Measurements from ENCODE around the gene NSD2. TPM values are rescaled to one million over a fixed set of nuclear protein-coding genes. Genes with fewer than 3 reads are reported as not detected.

The NSD2 gene
- total and polyA plus RNA-seq, 9 of the 15 experiments (the other 6 are each of a cell fraction or from before 2014, with no cell fraction given) = 6.4 to 126 (median 58.8) TPM

DNA sequence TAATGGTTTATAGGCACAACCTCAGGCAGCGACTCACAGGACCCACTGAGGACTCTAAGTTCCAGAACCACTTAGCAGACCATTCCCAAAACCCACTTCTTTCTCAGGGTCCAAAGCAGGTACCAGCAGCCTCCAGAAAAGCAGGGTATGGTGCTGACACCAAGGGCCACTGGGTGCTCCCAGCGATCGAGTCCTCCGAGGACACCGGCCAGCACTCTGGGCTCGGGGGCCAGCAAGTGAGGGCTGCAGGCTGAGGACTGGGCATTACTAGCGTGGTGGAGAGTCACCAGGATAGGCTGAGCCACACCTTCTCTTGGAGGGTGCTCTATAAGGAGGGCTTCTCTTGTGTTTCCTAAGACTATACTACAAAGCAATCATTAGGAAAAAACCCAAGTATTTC lies 34.5 kb upstream of the NSD2 start:
- Histone ChIP-seq H3K27ac (ENCODE audit: extremely low read depth, low read depth, low read length) (no peak overlapping the region), H3K27me3 (ENCODE audit: control insufficient read depth in 2 of 2, insufficient read depth in 2 of 2, low read length in 2 of 2) (no peaks in the 10 kb centered on the region), H3K9me1 (ENCODE audit: control insufficient read depth, insufficient read depth, low read length) (peaks cover 2% of the 10 kb centered on the region), H2AFZ (ENCODE audit: low read depth, low read length) (no peak overlapping the region), H3K36me3 (ENCODE audit: control insufficient read depth, insufficient read depth, low read length) (peaks cover 93% of the 10 kb centered on the region; the same call in 2 of the 3 replicates), H3K79me2 (ENCODE audit: control insufficient read depth, insufficient read depth, low read length) (peaks cover 7% of the 10 kb centered on the region), H3K9ac (ENCODE audit: insufficient read depth in 1 of 2, low read depth in 2 of 2, low read length in 2 of 2) (no peak overlapping the region), H3K4me1 (replicated peaks in 1 of 2; ENCODE audit: control insufficient read depth in 2 of 2, insufficient read depth in 2 of 2, low read length in 2 of 2) (no peaks in the 10 kb centered on the region; a peak in 1 of 5 replicates), H3K4me2 (ENCODE audit: insufficient read depth, low read length) (no peak overlapping the region), H3K4me3 (no peak overlapping the region), H4K20me1 (replicated peaks; ENCODE audit: control insufficient read depth, insufficient read depth, low read length) (peaks cover 7% of the 10 kb centered on the region), H3K9me3 (replicated peaks; ENCODE audit: control insufficient read depth, insufficient read depth, low read depth, low read length) (no peaks in the 10 kb centered on the region)
- intact Hi-C loops (cut with micrococcal nuclease) (no loop called here), in situ Hi-C loops (cut with MboI) (no loop called here)
- POLR2A ChIA-PET = no interaction called here
- no peak for TF ChIP-seq ZNF133 (CRISPR knock-in tag; IDR thresholded peaks at IDR 0.05)
- TF ChIP-seq POLR3G (IDR thresholded peaks at IDR 0.05; ENCODE audit: extremely low read depth, insufficient read length, insufficient replicate concordance) = no peak
- TF ChIP-seq, protein P1, sequence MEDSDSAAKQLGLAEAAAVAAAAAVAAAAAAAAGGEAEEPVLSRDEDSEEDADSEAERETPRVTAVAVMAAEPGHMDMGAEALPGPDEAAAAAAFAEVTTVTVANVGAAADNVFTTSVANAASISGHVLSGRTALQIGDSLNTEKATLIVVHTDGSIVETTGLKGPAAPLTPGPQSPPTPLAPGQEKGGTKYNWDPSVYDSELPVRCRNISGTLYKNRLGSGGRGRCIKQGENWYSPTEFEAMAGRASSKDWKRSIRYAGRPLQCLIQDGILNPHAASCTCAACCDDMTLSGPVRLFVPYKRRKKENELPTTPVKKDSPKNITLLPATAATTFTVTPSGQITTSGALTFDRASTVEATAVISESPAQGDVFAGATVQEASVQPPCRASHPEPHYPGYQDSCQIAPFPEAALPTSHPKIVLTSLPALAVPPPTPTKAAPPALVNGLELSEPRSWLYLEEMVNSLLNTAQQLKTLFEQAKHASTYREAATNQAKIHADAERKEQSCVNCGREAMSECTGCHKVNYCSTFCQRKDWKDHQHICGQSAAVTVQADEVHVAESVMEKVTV (CRISPR knock-in tag; IDR thresholded peaks at IDR 0.05) = no peak
- no peak for TF ChIP-seq SREBF1 (IDR thresholded peaks at IDR 0.05; ENCODE audit: borderline replicate concordance, low read depth, low read length)
- TF ChIP-seq BHLHE40 (IDR thresholded peaks at IDR 0.05; ENCODE audit: low read length) = no peak
- TF ChIP-seq CTBP1 (IDR thresholded peaks at IDR 0.05; ENCODE audit: borderline replicate concordance) = no peak
- TF ChIP-seq SOX6 (IDR thresholded peaks at IDR 0.05) = no peak
- ATAC-seq = no peak
- FAIRE-seq = no peak
- no peak for DNase-seq (ENCODE audit: extremely low read depth in 1 of 4, low spot score in 3 of 4)
- CTCF ChIA-PET (ENCODE audit: low intra/inter-chr PET ratio) = no interaction called here
- 93% methylated on average over 7 of the region's 7 CpGs for WGBS (ENCODE audit: insufficient coverage, low coverage, missing lambda C conversion rate)
- no TSS peak for BruUV-seq (replicated peaks)

All from K562 (cell line).